Gastroesophageal sphincter (tissue), 4 donors: ENCODE measurements around the gene STARD3NL. TPM values are rescaled to one million over a fixed set of nuclear protein-coding genes. Genes with fewer than 3 reads are reported as not detected.
"Not testable (repeated sequence)": the region's sequence is repeated elsewhere in the genome, so short reads cannot be mapped to it uniquely, and the experiment has no call there.

Source experiments
- ATAC-seq: fragments of 150-250 bp; one replicate; pipeline ENCODE4 v1.9.1; 2016; ENCODE audit warnings: mild to moderate bottlenecking, moderate library complexity
- H3K27ac ChIP-seq, 4 donors: fragments of 200-600 bp; sonication (generic) in 3 of 4; 1 replicate in 3 of 4; 2 replicates in 1 of 4; pipeline ENCODE4 v1.5.1; 2016 to 2019
- H3K27me3 ChIP-seq: fragments of 200-600 bp; sonication (generic); one replicate; pipeline ENCODE4 v1.5.1; 2019
- H3K36me3 ChIP-seq, 2 donors: fragments of 200-600 bp; sonication (generic); one replicate each; pipeline ENCODE4 v1.5.1; 2019; ENCODE audit warnings: control low read depth in 1 of 2
- H3K4me1 ChIP-seq, 3 donors: fragments of 200-600 bp; sonication (generic); 1 replicate in 2 of 3; 2 replicates in 1 of 3; pipeline ENCODE4 v1.5.1; 2016 to 2019; ENCODE audit warnings: control low read depth in 2 of 3
- H3K4me3 ChIP-seq, 2 donors: fragments of 200-600 bp; sonication (generic); one replicate each; pipeline ENCODE4 v1.5.1; 2019; ENCODE audit warnings: mild to moderate bottlenecking in 1 of 2, moderate library complexity in 1 of 2
- H3K9me3 ChIP-seq, 3 donors: fragments of 200-600 bp; sonication (generic); one replicate each; pipeline ENCODE4 v1.5.1; 2017 to 2019; ENCODE audit warnings: control low read depth in 2 of 3
- EP300 ChIP-seq: sonication (generic); formaldehyde crosslinking; IDR thresholded peaks from one replicate; pipeline ENCODE4 v1.6.1; 2017; ENCODE audit warnings: antibody characterized with exemption, mild to moderate bottlenecking
- POLR2A ChIP-seq, 2 donors: fragments of 450-650 bp; IDR thresholded peaks; one replicate each; pipeline ENCODE4 v1.6.1; 2017; ENCODE audit warnings: antibody characterized with exemption in 2 of 2, mild to moderate bottlenecking in 2 of 2, moderate library complexity in 1 of 2
- POLR2AphosphoS5 ChIP-seq: sonication (generic); formaldehyde crosslinking; IDR thresholded peaks from one replicate; pipeline ENCODE4 v1.6.1; 2017; ENCODE audit warnings: antibody characterized with exemption
- WGBS, 2 donors: methylation state at CpG; one replicate each; pipeline ENCODE4 v1.1.5; 2018; ENCODE audit warnings: low coverage in 1 of 2; 5-methylcytosine and 5-hydroxymethylcytosine counted together
- total RNA-seq, 4 donors: library from RNA; depleted of rRNA; stranded (reverse); fragments of >200 nt; gene quantifications; one replicate each; pipeline ENCODE4 v1.1.0, GENCODE V29; 2016
- TF ChIP-seq, protein P1 (sequence below), 4 experiments: fragments of 200-600 bp in 2 of 4; fragments of 450-650 bp in 2 of 4; sonication (generic) in 1 of 4; IDR thresholded peaks; one replicate each; pipeline ENCODE4 v1.5.1; 2017 to 2019; ENCODE audit warnings: antibody characterized with exemption in 4 of 4, mild to moderate bottlenecking in 2 of 4, moderate library complexity in 2 of 4

Gene STARD3NL
- total RNA-seq, 4 donors from 2014 or later, result 33.7 to 58.9 (median 37.8) TPM

DNA sequence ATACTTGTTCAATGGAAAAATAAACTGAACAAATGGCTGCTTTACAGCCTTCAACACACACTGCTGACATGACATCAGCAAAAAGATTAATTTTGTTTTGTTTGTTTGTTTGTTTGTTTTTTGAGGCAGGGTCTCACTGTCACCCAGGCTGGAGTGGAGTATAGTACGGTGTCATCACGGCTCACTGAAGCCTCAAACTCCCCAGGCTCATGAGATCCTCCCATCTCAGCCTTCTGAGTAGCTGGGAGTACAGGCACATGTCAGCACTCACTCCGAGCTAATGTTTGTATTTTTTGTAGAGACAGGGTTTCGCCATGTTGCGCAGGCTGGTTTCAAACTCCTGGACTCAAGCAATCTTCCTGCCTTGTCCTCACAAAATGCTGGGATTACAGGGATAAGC lies 84.5 kb downstream of the STARD3NL start:
- no peak for ATAC-seq
- Histone ChIP-seq H3K27ac (no peak overlapping the region), H3K4me1 (no peaks in the 10 kb centered on the region), H3K4me3 (no peak overlapping the region), H3K9me3 (no peaks in the 10 kb centered on the region), H3K36me3 (no peaks in the 10 kb centered on the region), H3K27me3 (no peaks in the 10 kb centered on the region)
- 55 to 84% methylated on average over 5 of the region's 5 CpGs for WGBS, 2 donors
- TF ChIP-seq EP300 (no peak), POLR2A (IDR thresholded peaks at IDR 0.05) (no peak), POLR2AphosphoS5 (no peak)
- TF ChIP-seq, protein P1, sequence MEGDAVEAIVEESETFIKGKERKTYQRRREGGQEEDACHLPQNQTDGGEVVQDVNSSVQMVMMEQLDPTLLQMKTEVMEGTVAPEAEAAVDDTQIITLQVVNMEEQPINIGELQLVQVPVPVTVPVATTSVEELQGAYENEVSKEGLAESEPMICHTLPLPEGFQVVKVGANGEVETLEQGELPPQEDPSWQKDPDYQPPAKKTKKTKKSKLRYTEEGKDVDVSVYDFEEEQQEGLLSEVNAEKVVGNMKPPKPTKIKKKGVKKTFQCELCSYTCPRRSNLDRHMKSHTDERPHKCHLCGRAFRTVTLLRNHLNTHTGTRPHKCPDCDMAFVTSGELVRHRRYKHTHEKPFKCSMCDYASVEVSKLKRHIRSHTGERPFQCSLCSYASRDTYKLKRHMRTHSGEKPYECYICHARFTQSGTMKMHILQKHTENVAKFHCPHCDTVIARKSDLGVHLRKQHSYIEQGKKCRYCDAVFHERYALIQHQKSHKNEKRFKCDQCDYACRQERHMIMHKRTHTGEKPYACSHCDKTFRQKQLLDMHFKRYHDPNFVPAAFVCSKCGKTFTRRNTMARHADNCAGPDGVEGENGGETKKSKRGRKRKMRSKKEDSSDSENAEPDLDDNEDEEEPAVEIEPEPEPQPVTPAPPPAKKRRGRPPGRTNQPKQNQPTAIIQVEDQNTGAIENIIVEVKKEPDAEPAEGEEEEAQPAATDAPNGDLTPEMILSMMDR (IDR thresholded peaks at IDR 0.05), result no peak

GRCh38 chr7:38263274-38263673 lies 85.2 kb downstream of the STARD3NL start:
- not testable (repeated sequence) for H3K4me1 ChIP-seq, H3K9me3 ChIP-seq, H3K27me3 ChIP-seq, H3K4me3 ChIP-seq, H3K36me3 ChIP-seq, H3K27ac ChIP-seq, ATAC-seq
- WGBS, 2 donors, result 33 to 63% methylated on average over 1 of the region's 1 CpG

- not testable (repeated sequence) for H3K4me1 ChIP-seq, H3K27ac ChIP-seq, H3K4me3 ChIP-seq, H3K36me3 ChIP-seq, H3K9me3 ChIP-seq, H3K27me3 ChIP-seq, ATAC-seq
- WGBS, 2 donors, result 67 to 79% methylated on average over 1 of the region's 1 CpG
Measured at GRCh38 chr7:38264602-38265001, 86.6 kb downstream of the STARD3NL start.

- H3K9me3 ChIP-seq, H3K4me1 ChIP-seq, H3K27ac ChIP-seq, H3K27me3 ChIP-seq, ATAC-seq, H3K36me3 ChIP-seq, H3K4me3 ChIP-seq: not testable (repeated sequence)
- WGBS, 2 donors, result 13 to 64% methylated on average over 3 of the region's 3 CpGs
Measured at GRCh38 chr7:38265958-38266357, 87.9 kb downstream of the STARD3NL start.

GRCh38 chr7:38269704-38270346 lies 91.8 kb downstream of the STARD3NL start:
- H3K36me3 ChIP-seq, H3K9me3 ChIP-seq, H3K4me3 ChIP-seq, ATAC-seq, H3K27ac ChIP-seq, H3K4me1 ChIP-seq, H3K27me3 ChIP-seq: not testable (repeated sequence)
- 81 to 83% methylated on average over 3 to 4 of the region's 4 CpGs for WGBS, 2 donors

- H3K9me3 ChIP-seq, H3K36me3 ChIP-seq, H3K27ac ChIP-seq, H3K4me1 ChIP-seq, ATAC-seq, H3K4me3 ChIP-seq, H3K27me3 ChIP-seq: not testable (repeated sequence)
- whole genome bisulfite sequencing, 2 donors, result 80 to 93% methylated on average over 1 of the region's 2 CpGs
Measured at GRCh38 chr7:38270405-38270804, 92.4 kb downstream of the STARD3NL start.

DNA sequence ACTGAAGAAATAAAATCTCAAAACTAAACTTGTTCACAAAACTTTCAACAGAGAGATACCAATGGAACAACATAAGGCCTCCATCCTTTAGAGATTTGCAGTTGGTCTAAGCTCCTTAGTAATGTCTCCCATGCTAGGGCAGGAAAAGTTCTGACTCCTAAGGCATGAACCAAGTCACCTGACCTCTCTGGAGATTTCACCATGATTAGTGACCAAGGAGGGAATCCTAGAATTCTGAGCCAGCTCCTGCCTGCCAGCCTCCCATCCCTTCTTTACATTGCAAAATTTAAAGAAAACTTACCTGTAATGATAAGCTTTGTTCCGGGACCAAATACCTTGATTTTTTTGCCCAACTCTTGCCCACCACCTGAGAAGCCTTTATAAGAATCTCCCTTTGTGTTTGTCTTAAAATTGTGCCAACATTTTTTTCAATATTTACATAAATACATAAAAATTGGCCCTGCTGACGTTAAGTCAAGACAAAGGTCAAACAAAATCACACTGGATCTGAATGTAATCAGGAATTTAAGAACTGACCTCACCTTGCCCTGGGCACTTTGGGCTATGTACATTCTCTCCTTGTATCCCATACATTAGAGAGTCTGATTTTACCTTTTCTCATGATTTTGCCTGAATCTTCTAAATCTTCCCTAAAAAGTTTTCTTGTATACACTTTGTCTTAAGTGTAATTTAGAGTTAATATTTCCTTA lies 95.4 kb downstream of the STARD3NL start, which contains the start of gene TARP:
TARP (minus strand) TSS at position 351 of the 710 bp plus-strand sequence.
- H3K27ac ChIP-seq, result no peak within 1 kb of the TSS
- ATAC-seq, result no peak
- H3K9me3 ChIP-seq, result no peaks in the 10 kb centered on the region
- 78 to 79% methylated on average over 2 of the region's 2 CpGs for WGBS, 2 donors
- no peak for TF ChIP-seq EP300
- no peak for TF ChIP-seq POLR2A (IDR thresholded peaks at IDR 0.05)
- TF ChIP-seq, protein P1 (IDR thresholded peaks at IDR 0.05), result no peak
- no peak for TF ChIP-seq POLR2AphosphoS5
- no peaks in the 10 kb centered on the region for H3K36me3 ChIP-seq
- H3K4me3 ChIP-seq, result no peak within 1 kb of the TSS
- H3K27me3 ChIP-seq, result no peaks in the 10 kb centered on the region
- H3K4me1 ChIP-seq, result no peaks in the 10 kb centered on the region
